Measurements from ENCODE around the gene ZBTB20.

Gene ZBTB20

GRCh38 chr3:114411811-114412803, 735.0 kb downstream of the ZBTB20 start:
- DNase-seq (ENCODE audit: low read depth, low spot score) = no peak

- no peak for DNase-seq (ENCODE audit: low read depth, low spot score)
Observed at GRCh38 chr3:114411190-114411668, 735.9 kb downstream of the ZBTB20 start.

- DNase-seq (ENCODE audit: low read depth, low spot score) = no peak
Observed at GRCh38 chr3:114408736-114409670, 738.1 kb downstream of the ZBTB20 start.

GRCh38 chr3:114406922-114407321, 740.2 kb downstream of the ZBTB20 start:
- DNase-seq (ENCODE audit: low read depth, low spot score) = no peak

- DNase-seq (ENCODE audit: low read depth, low spot score) = no peak
Observed at GRCh38 chr3:114406286-114406685, 740.8 kb downstream of the ZBTB20 start.

- DNase-seq (ENCODE audit: low read depth, low spot score) = no peak
Observed at GRCh38 chr3:114405202-114405990, 741.7 kb downstream of the ZBTB20 start.

- DNase-seq (ENCODE audit: low read depth, low spot score) = no peak
Observed at GRCh38 chr3:114404590-114404989, 742.5 kb downstream of the ZBTB20 start.

- DNase-seq (ENCODE audit: low read depth, low spot score) = no peak
Observed at GRCh38 chr3:114402838-114403237, 744.2 kb downstream of the ZBTB20 start.

- no peak for DNase-seq (ENCODE audit: low read depth, low spot score)
Observed at GRCh38 chr3:114401346-114401745, 745.7 kb downstream of the ZBTB20 start.

- DNase-seq (ENCODE audit: low read depth, low spot score) = no peak
Observed at GRCh38 chr3:114400371-114400770, 746.7 kb downstream of the ZBTB20 start.

- no peak for DNase-seq (ENCODE audit: low read depth, low spot score)
Observed at GRCh38 chr3:114394551-114394950, 752.5 kb downstream of the ZBTB20 start.

- no peak for DNase-seq (ENCODE audit: low read depth, low spot score)
Observed at GRCh38 chr3:114393367-114394072, 753.6 kb downstream of the ZBTB20 start.

- no peak for DNase-seq (ENCODE audit: low read depth, low spot score)
Observed at GRCh38 chr3:114392831-114393230, 754.3 kb downstream of the ZBTB20 start.

- no peak for DNase-seq (ENCODE audit: low read depth, low spot score)
Observed at GRCh38 chr3:114389156-114389555, 757.9 kb downstream of the ZBTB20 start.

- no peak for DNase-seq (ENCODE audit: low read depth, low spot score)
Observed at GRCh38 chr3:114384558-114384903, 762.6 kb downstream of the ZBTB20 start.

- DNase-seq (ENCODE audit: low read depth, low spot score) = peak; percentile 32
Observed at GRCh38 chr3:114383875-114384557, 763.1 kb downstream of the ZBTB20 start.

GRCh38 chr3:114380233-114380651, 766.8 kb downstream of the ZBTB20 start:
- no peak for DNase-seq (ENCODE audit: low read depth, low spot score)

GRCh38 chr3:114379266-114379665, 767.8 kb downstream of the ZBTB20 start:
- no peak for DNase-seq (ENCODE audit: low read depth, low spot score)

- no peak for DNase-seq (ENCODE audit: low read depth, low spot score)
Observed at GRCh38 chr3:114378760-114379159, 768.3 kb downstream of the ZBTB20 start.

GRCh38 chr3:114377426-114377825, 769.7 kb downstream of the ZBTB20 start:
- DNase-seq (ENCODE audit: low read depth, low spot score) = no peak
